H1 (cell line): Measurements from ENCODE around the gene KCNC3. TPM values are rescaled to one million over a fixed set of nuclear protein-coding genes. Genes with fewer than 3 reads are reported as not detected.

ENCODE experiments used
- CEBPB ChIP-seq: IDR thresholded peaks from 2 replicates; pipeline ENCODE4 v1.6.1; 2012; ENCODE audit warnings: low read depth, low read length
- CHD1 ChIP-seq: IDR thresholded peaks from 2 replicates; pipeline ENCODE4 v1.6.1; 2012; ENCODE audit warnings: low read depth, low read length, improper control_type of control experiment
- CHD2 ChIP-seq: IDR thresholded peaks from 2 replicates; pipeline ENCODE4 v1.6.1; 2012; ENCODE audit warnings: low read length, improper control_type of control experiment
- CTBP2 ChIP-seq: IDR thresholded peaks from 2 replicates; pipeline ENCODE4 v1.7.0; 2011; ENCODE audit warnings: borderline replicate concordance, mild to moderate bottlenecking, moderate library complexity, mixed read lengths, low read length; ENCODE audit not compliant: insufficient read depth, insufficient read length
- EP300 ChIP-seq, 2 experiments: IDR thresholded peaks; 1 replicate in 1 of 2; 2 replicates in 1 of 2; pipeline ENCODE4 v1.6.1; 2011 to 2012; ENCODE audit warnings: low read depth in 2 of 2, low read length in 2 of 2, mild to moderate bottlenecking in 2 of 2, borderline replicate concordance in 1 of 2, inconsistent platforms in 1 of 2, moderate library complexity in 1 of 2
- MAX ChIP-seq: IDR thresholded peaks from 2 replicates; pipeline ENCODE4 v1.6.1; 2012; ENCODE audit warnings: inconsistent platforms
- NRF1 ChIP-seq: IDR thresholded peaks from 2 replicates; pipeline ENCODE4 v1.6.1; 2011; ENCODE audit warnings: mild to moderate bottlenecking, low read depth, low read length, improper control_type of control experiment
- PHF8 ChIP-seq: fragments of 200-600 bp; sonication (generic); conservative IDR thresholded peaks from 2 replicates; pipeline ENCODE4 v1.7.1; 2012; ENCODE audit warnings: low read depth, mild to moderate bottlenecking, inconsistent platforms, low read length, moderate library complexity
- RAD21 ChIP-seq, 2 experiments: IDR thresholded peaks in 1 of 2; conservative IDR thresholded peaks in 1 of 2; 2 replicates each; pipeline ENCODE4 v1.6.1; 2011; ENCODE audit warnings: low read depth in 2 of 2, low read length in 2 of 2, improper control_type of control experiment in 1 of 2, inconsistent platforms in 1 of 2, mild to moderate bottlenecking in 1 of 2, moderate library complexity in 1 of 2
- RNF2 ChIP-seq: fragments of 200-900, 300-1000 bp; sonication (generic); IDR thresholded peaks from 2 replicates; pipeline ENCODE4 v1.7.1; 2016; ENCODE audit warnings: borderline replicate concordance, low read depth, mild to moderate bottlenecking, antibody characterized with exemption, low read length; ENCODE audit not compliant: poor library complexity, severe bottlenecking; ENCODE audit errors: missing control alignments
- SAP30 ChIP-seq: fragments of 300-600 bp; sonication (generic); IDR thresholded peaks from 2 replicates; pipeline ENCODE4 v1.7.1; 2012; ENCODE audit warnings: low read length, moderate library complexity, mild to moderate bottlenecking, inconsistent platforms; ENCODE audit not compliant: insufficient read depth, insufficient replicate concordance
- SIX5 ChIP-seq: IDR thresholded peaks from 2 replicates; pipeline ENCODE4 v1.6.1; 2011; ENCODE audit warnings: mild to moderate bottlenecking, low read depth, low read length
- SRF ChIP-seq: IDR thresholded peaks from 2 replicates; pipeline ENCODE4 v1.6.1; 2011; ENCODE audit warnings: mild to moderate bottlenecking, low read depth, low read length, moderate library complexity
- TBP ChIP-seq: IDR thresholded peaks from 2 replicates; pipeline ENCODE4 v1.6.1; 2011; ENCODE audit warnings: low read depth, low read length, improper control_type of control experiment
- YY1 ChIP-seq: IDR thresholded peaks from 2 replicates; pipeline ENCODE4 v1.6.1; 2011; ENCODE audit warnings: low read depth, mild to moderate bottlenecking, low read length
- ZNF274 ChIP-seq: IDR thresholded peaks from 2 replicates; pipeline ENCODE4 v1.7.0; 2012; ENCODE audit warnings: low read length, borderline replicate concordance; ENCODE audit errors: extremely low read depth
- polyA plus RNA-seq, 7 experiments: library from polyadenylated mRNA; depleted of rRNA in 3 of 7; stranded (reverse) in 5 of 7; unstranded in 2 of 7; fragments of >200 nt in 5 of 7; fragments of 200-250 nt in 2 of 7; gene quantifications; 1 replicate in 5 of 7; 2 replicates in 1 of 7; 4 replicates in 1 of 7; pipeline versions ENCODE4 v1.2.1 to v1.2.3, GENCODE V29; 2011 to 2013; ENCODE audit warnings: missing spikeins in 2 of 7, mixed read lengths in 2 of 7
- total RNA-seq: library from RNA; stranded (reverse); fragmentation: NEBNext Ultra II Directional; extraction: Animal tissue kit (Norgen Biotek cat#: 25700); gene quantifications from 2 replicates; pipeline ENCODE4 v1.2.1, GENCODE V29; 2021
- TF ChIP-seq, protein P1 (sequence below): IDR thresholded peaks from 2 replicates; pipeline ENCODE4 v1.6.1; 2011; ENCODE audit warnings: low read length, improper control_type of control experiment
- TF ChIP-seq, protein P2 (sequence below): IDR thresholded peaks from 2 replicates; pipeline ENCODE4 v1.6.1; 2012; ENCODE audit warnings: inconsistent platforms

The KCNC3 gene
- total and polyA plus RNA-seq, 2 of the 8 experiments (the other 6 are each of a cell fraction or from before 2014, with no cell fraction given): 3.9 to 7.2 TPM

DNA sequence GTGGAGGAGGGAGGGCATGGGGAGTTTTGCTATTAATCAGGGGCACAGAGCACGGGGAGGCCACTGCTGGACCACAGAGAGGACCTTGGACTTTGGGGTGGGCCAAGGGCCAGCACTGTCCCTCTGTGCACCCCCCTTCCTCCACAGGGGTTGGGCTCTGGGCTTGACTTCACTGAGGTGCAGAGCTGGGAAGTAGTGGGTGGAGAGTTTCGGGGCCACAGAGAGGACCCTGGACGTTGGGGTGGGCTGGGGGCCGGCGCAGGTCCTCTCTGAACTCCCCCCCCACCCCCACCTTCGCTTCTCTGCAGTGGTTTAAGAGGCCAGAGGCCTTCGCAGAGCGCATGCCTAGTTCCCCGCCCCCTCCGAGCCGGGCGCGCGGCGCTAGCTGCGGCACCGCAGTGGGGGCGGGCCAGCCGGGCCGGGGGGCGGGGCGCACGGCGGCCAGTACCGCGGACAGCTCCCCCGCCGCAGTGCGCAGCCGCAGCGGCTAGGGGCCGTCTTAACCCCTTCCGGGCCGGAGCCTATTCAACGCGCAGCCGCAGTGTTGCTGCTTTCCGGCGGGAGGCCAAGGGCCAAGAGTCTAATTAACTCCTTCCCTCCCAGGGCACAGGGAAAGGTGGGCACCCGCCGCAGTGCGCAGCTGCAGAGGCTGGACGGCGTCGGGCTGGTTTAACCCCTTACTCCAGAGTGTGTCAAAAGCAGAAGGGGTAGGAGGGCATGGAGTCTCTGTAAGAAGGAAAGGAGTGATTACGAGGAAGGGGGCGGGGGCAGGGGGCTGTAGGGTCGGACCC, 3.7 kb downstream of the KCNC3 start (continued):
- TF ChIP-seq, protein P1, sequence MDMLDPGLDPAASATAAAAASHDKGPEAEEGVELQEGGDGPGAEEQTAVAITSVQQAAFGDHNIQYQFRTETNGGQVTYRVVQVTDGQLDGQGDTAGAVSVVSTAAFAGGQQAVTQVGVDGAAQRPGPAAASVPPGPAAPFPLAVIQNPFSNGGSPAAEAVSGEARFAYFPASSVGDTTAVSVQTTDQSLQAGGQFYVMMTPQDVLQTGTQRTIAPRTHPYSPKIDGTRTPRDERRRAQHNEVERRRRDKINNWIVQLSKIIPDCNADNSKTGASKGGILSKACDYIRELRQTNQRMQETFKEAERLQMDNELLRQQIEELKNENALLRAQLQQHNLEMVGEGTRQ: no peak
- no peak for TF ChIP-seq CEBPB
- TF ChIP-seq YY1: no peak
- TF ChIP-seq CTBP2: peak; percentile 44
- 0 out of 3 replicates have a peak, but pooled peaks of 1 of the 2 experiments have one; percentile 8 for TF ChIP-seq EP300 (IDR thresholded peaks at IDR 0.05; ENCODE audit: borderline replicate concordance in 1 of 2, low read depth in 2 of 2, low read length in 2 of 2)
- 0 out of 4 replicates have a peak, but pooled peaks of 1 of the 2 experiments have one; percentile 2 for TF ChIP-seq RAD21 (IDR thresholded peaks at IDR 0.05 in 1 of 2, conservative IDR thresholded peaks at IDR 0.05 in 1 of 2; ENCODE audit: low read depth in 2 of 2, low read length in 2 of 2)
- no peak for TF ChIP-seq SIX5
- TF ChIP-seq MAX: peak; percentile 42
- TF ChIP-seq, protein P2, sequence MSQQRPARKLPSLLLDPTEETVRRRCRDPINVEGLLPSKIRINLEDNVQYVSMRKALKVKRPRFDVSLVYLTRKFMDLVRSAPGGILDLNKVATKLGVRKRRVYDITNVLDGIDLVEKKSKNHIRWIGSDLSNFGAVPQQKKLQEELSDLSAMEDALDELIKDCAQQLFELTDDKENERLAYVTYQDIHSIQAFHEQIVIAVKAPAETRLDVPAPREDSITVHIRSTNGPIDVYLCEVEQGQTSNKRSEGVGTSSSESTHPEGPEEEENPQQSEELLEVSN: peak; percentile 64
- TF ChIP-seq CHD1: no peak
- TF ChIP-seq SAP30: no peak
- TF ChIP-seq TBP: peak; percentile 19; the same call in 1 of the 2 replicates
- TF ChIP-seq RNF2: no peak
- peak; percentile 87 for TF ChIP-seq NRF1
- TF ChIP-seq ZNF274: no peak
- no peak for TF ChIP-seq SRF
- no peak for TF ChIP-seq CHD2
- TF ChIP-seq PHF8: no peak
